NT2/D1 (cell line): ENCODE results near the gene AKIRIN1.

Source experiments
- YY1 ChIP-seq: IDR thresholded peaks from 2 replicates; pipeline ENCODE4 v1.6.1; 2011; ENCODE audit not compliant: insufficient read length, insufficient read depth
- ZNF274 ChIP-seq: IDR thresholded peaks from 2 replicates; pipeline ENCODE4 v1.6.1; 2011; ENCODE audit warnings: mild to moderate bottlenecking, low read depth, low read length

GRCh38 chr1:39006726-39007645 lies 15.9 kb downstream of the AKIRIN1 start:
- no peak for TF ChIP-seq ZNF274
- no peak for TF ChIP-seq YY1
